ENCODE measurements around the gene USP13. TPM values are rescaled to one million over a fixed set of nuclear protein-coding genes. Genes with fewer than 3 reads are reported as not detected.

The USP13 gene
- total and polyA plus RNA-seq, 10 of the 15 experiments (the other 5 are each of a cell fraction or from before 2014, with no cell fraction given) = 3.2 to 20.8 (median 9.0) TPM

- TF ChIP-seq RAD21 (IDR thresholded peaks at IDR 0.05; ENCODE audit: insufficient read depth, low read depth, low read length) = no peak
Observed at GRCh38 chr3:179731544-179731943, 78.7 kb downstream of the USP13 start (continued).

DNA sequence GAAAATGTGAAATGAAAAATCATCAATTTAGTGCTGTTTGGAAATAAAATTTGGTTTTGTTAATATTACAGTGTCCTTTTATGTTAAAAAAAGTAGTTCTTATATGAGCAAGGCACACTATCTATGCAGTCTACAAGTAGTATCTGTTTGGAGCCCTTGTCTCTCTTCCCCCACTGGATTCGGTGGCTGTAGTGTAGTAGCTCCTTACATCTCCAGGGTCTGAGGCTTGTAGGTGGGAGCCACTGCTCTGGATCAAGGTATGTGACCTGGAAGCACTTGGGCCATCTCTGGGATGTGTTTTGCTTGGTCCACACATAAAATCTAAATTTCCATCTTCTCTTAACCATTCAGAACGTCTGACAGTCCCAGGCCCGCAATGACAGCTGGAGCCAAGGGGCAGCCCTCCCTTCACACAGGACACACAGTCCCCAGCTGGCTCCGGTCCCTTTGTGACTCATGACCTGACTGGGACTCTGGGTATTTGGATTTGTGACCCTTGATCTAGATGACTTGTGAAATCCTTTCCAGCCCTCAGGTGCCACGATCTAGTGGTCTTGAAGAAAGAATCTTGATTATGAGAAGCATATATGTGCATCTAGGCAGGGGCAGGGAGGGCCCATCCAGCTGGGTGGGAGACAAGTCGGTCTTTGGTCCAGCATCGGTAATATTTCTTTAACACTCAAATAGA, 80.0 kb downstream of the USP13 start:
- Histone ChIP-seq H3K27ac (ENCODE audit: control insufficient read depth, insufficient read depth) (no peak overlapping the region), H3K79me2 (ENCODE audit: control insufficient read depth, insufficient read depth, low read length) (no peaks in the 10 kb centered on the region), H3K27me3 (replicated peaks in 1 of 2; ENCODE audit: control insufficient read depth in 2 of 2, insufficient read depth in 2 of 2, low read length in 1 of 2) (no peaks in the 10 kb centered on the region), H2AFZ (ENCODE audit: control insufficient read depth, low read depth, low read length) (no peak overlapping the region), H3K36me3 (ENCODE audit: control insufficient read depth in 2 of 2, insufficient read depth in 2 of 2, low read length in 1 of 2) (peaks cover 6 to 8% of the 10 kb centered on the region in 2 experiments; a peak in 3 of 4 replicates), H3K9me3 (replicated peaks; ENCODE audit: control insufficient read depth, insufficient read depth, low read length) (no peaks in the 10 kb centered on the region), H3K4me2 (ENCODE audit: control insufficient read depth, insufficient read depth) (no peak overlapping the region), H3K4me3 (no peak overlapping the region), H4K20me1 (ENCODE audit: control insufficient read depth, insufficient read depth) (no peaks in the 10 kb centered on the region), H3K9ac (ENCODE audit: control insufficient read depth, insufficient read depth, low read length) (no peak overlapping the region), H3K4me1 (ENCODE audit: control insufficient read depth, insufficient read depth, low read length) (no peaks in the 10 kb centered on the region)
- 98% methylated on average over 7 of the region's 7 CpGs for WGBS (ENCODE audit: insufficient coverage, insufficient replicate concordance, low lambda C conversion rate, missing lambda C conversion rate)
- TF ChIP-seq GABPA (IDR thresholded peaks at IDR 0.05; ENCODE audit: low read depth) (no peak), RELA (IDR thresholded peaks at IDR 0.05; ENCODE audit: borderline replicate concordance, partially characterized antibody) (no peak), SMC3 (IDR thresholded peaks at IDR 0.05; ENCODE audit: borderline replicate concordance, low read length) (no peak), MEF2A (IDR thresholded peaks at IDR 0.05; ENCODE audit: insufficient read depth, low read depth, low read length) (no peak), POLR2AphosphoS5 (IDR thresholded peaks at IDR 0.05; ENCODE audit: low read length) (no peak), BMI1 (IDR thresholded peaks at IDR 0.05; ENCODE audit: borderline replicate concordance) (no peak), EZH2 (IDR thresholded peaks at IDR 0.05; ENCODE audit: borderline replicate concordance, control insufficient read depth, low read depth, low read length) (no peak), EGR1 (IDR thresholded peaks at IDR 0.05; ENCODE audit: borderline replicate concordance in 1 of 2, low read depth in 2 of 2, low read length in 2 of 2) (no peak)
- TF ChIP-seq, protein P1, sequence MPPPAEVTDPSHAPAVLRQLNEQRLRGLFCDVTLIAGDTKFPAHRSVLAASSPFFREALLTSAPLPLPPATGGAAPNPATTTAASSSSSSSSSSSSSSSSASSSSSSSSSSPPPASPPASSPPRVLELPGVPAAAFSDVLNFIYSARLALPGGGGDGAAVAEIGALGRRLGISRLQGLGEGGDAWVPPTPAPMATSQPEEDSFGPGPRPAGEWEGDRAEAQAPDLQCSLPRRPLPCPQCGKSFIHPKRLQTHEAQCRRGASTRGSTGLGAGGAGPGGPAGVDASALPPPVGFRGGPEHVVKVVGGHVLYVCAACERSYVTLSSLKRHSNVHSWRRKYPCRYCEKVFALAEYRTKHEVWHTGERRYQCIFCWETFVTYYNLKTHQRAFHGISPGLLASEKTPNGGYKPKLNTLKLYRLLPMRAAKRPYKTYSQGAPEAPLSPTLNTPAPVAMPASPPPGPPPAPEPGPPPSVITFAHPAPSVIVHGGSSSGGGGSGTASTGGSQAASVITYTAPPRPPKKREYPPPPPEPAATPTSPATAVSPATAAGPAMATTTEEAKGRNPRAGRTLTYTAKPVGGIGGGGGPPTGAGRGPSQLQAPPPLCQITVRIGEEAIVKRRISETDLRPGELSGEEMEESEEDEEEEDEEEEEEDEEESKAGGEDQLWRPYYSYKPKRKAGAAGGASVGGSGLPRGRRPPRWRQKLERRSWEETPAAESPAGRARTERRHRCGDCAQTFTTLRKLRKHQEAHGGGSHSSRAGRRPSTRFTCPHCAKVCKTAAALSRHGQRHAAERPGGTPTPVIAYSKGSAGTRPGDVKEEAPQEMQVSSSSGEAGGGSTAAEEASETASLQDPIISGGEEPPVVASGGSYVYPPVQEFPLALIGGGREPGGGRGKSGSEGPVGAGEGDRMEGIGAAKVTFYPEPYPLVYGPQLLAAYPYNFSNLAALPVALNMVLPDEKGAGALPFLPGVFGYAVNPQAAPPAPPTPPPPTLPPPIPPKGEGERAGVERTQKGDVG (CRISPR knock-in tag; IDR thresholded peaks at IDR 0.05) = no peak
- ATAC-seq = no peak
- FAIRE-seq = no peak
- ChIA-PET SMC1A (ENCODE audit: uncharacterized antibody, unreplicated experiment) (no interaction called here), RAD21 (ENCODE audit: unreplicated experiment) (no interaction called here), POLR2A (no interaction called here), CTCF (no interaction called here)
- intact Hi-C loops (cut with micrococcal nuclease; ENCODE audit: unreplicated experiment) (no loop called here), in situ Hi-C loops (cut with MboI) (no loop called here)
- no TSS peak for BruUV-seq (replicated peaks)
- no peak for DNase-seq (ENCODE audit: low read depth, low spot score)
